Activated CD8-positive, alpha-beta T cell treated with anti-CD3 and anti-CD28 coated beads, Interleukin-2, amount 10 ng/mL, durations not matched to agents 7 days and 5 days (primary cell): ENCODE data around the gene PPM1A. TPM values are rescaled to one million over a fixed set of nuclear protein-coding genes. Genes with fewer than 3 reads are reported as not detected.

Experiments
- ATAC-seq: fragments of 150-1000 bp; cut with Tn5 transposase; one replicate; pipeline ENCODE4 v1.10.0; 2021; ENCODE audit warnings: moderate library complexity
- CTCF ChIA-PET: fragments of 350-600 bp; sonication (Branson Sonifier 250); formaldehyde crosslinking; loops from one replicate; lab custom pipeline; 2021; ENCODE audit warnings: antibody characterized with exemption; lab: Charles Lee
- POLR2A ChIA-PET: fragments of 350-600 bp; sonication (Branson Sonifier 250); formaldehyde crosslinking; loops from one replicate; lab custom pipeline; 2021; ENCODE audit warnings: antibody characterized with exemption; lab: Charles Lee
- DNase-seq: peaks from one replicate; pipeline ENCODE4 v3.0.0-alpha.2; 2020
- H3K27ac Mint-ChIP-seq: one replicate; pipeline ENCODE4 v1.8.0; 2021; ENCODE audit warnings: mild to moderate bottlenecking, mixed read lengths
- H3K27me3 Mint-ChIP-seq: one replicate; pipeline ENCODE4 v1.8.0; 2021; ENCODE audit warnings: low read depth, mixed read lengths
- H3K36me3 Mint-ChIP-seq: one replicate; pipeline ENCODE4 v1.8.0; 2021; ENCODE audit warnings: low read depth, mixed read lengths
- H3K4me1 Mint-ChIP-seq: one replicate; pipeline ENCODE4 v1.8.0; 2021; ENCODE audit warnings: low read depth, mixed read lengths
- H3K4me3 Mint-ChIP-seq: one replicate; pipeline ENCODE4 v1.8.0; 2021; ENCODE audit warnings: mild to moderate bottlenecking, mixed read lengths
- H3K9me3 Mint-ChIP-seq: one replicate; pipeline ENCODE4 v1.8.0; 2022; ENCODE audit warnings: mixed read lengths; ENCODE audit not compliant: insufficient read depth
- total RNA-seq, 2 experiments: library from RNA; stranded (reverse); gene quantifications; one replicate each; pipeline ENCODE4 v1.2.3, GENCODE V29; 2021

PPM1A gene
- total RNA-seq, 2 experiments from 2014 or later, result 45.2 to 50.1 TPM

- CTCF ChIA-PET, result interaction anchor here (0.6 to 1.7 kb wide), 16 partner anchors 12 to 261 kb away, joined by 3 to 6 read pairs (median 3); partner anchors contain the start of gene PPM1A
- Mint-ChIP-seq H3K9me3 (no peaks in the 10 kb centered on the region), H3K27me3 (peaks cover 17% of the 10 kb centered on the region), H3K27ac (peak overlapping the region; percentile 71), H3K36me3 (no peaks in the 10 kb centered on the region), H3K4me3 (peak overlapping the region; percentile 77), H3K4me1 (peaks cover 34% of the 10 kb centered on the region)
- peak; percentile 58 for DNase-seq
- peak; percentile 44 for ATAC-seq
- POLR2A ChIA-PET, result interaction anchor here (0.6 to 1.3 kb wide), 3 partner anchors 20 to 79 kb away, joined by 3 to 6 read pairs (median 3); partner anchors contain the start of gene PPM1A
Observed at GRCh38 chr14:60327447-60328331, 78.7 kb downstream of the PPM1A start.

- ChIA-PET POLR2A (interaction anchor here (1.1 kb wide), 1 partner anchor 80 kb away, joined by 5 read pairs; the partner anchor contains the start of gene PPM1A), CTCF (interaction anchor here (0.6 to 1.6 kb wide), 6 partner anchors 19 to 186 kb away, joined by 3 to 6 read pairs (median 4); partner anchors contain the start of gene PPM1A)
- Mint-ChIP-seq H3K36me3 (no peaks in the 10 kb centered on the region), H3K27ac (no peak overlapping the region), H3K4me1 (peaks cover 39% of the 10 kb centered on the region), H3K4me3 (peak overlapping the region; percentile 9), H3K9me3 (no peaks in the 10 kb centered on the region), H3K27me3 (peaks cover 21% of the 10 kb centered on the region)
- ATAC-seq (no peak), DNase-seq (no peak)
Observed at GRCh38 chr14:60328583-60328982, 79.6 kb downstream of the PPM1A start.

GRCh38 chr14:60329274-60329673 lies 80.3 kb downstream of the PPM1A start:
- no peaks in the 10 kb centered on the region for H3K9me3 Mint-ChIP-seq
- no peak for DNase-seq
- POLR2A ChIA-PET, result interaction anchor here (1.1 kb wide), 1 partner anchor 81 kb away, joined by 5 read pairs; the partner anchor contains the start of gene PPM1A
- CTCF ChIA-PET, result interaction anchor here (1.0 to 3.6 kb wide), 5 partner anchors 21 to 232 kb away, joined by 3 to 24 read pairs (median 5); no protein-coding TSS in a partner anchor
- peaks cover 39% of the 10 kb centered on the region for H3K4me1 Mint-ChIP-seq
- no peak overlapping the region for H3K27ac Mint-ChIP-seq
- H3K27me3 Mint-ChIP-seq, result peaks cover 27% of the 10 kb centered on the region
- no peak overlapping the region for H3K4me3 Mint-ChIP-seq
- no peaks in the 10 kb centered on the region for H3K36me3 Mint-ChIP-seq
- ATAC-seq, result no peak

- CTCF ChIA-PET, result interaction anchor here (0.7 to 3.6 kb wide), 55 partner anchors 9 to 922 kb away, joined by 3 to 31 read pairs (median 4); partner anchors contain the start of genes DHRS7, PPM1A, SLC38A6 and TRMT5
- no peaks in the 10 kb centered on the region for H3K36me3 Mint-ChIP-seq
- peak; percentile 89 for DNase-seq
- no peaks in the 10 kb centered on the region for H3K9me3 Mint-ChIP-seq
- peaks cover 29% of the 10 kb centered on the region for H3K27me3 Mint-ChIP-seq
- peak; percentile 86 for ATAC-seq
- POLR2A ChIA-PET, result interaction anchor here (0.7 to 1.4 kb wide), 4 partner anchors 16 to 317 kb away, joined by 3 to 6 read pairs (median 3); partner anchors contain the start of gene PPM1A
- peak overlapping the region; percentile 85 for H3K4me3 Mint-ChIP-seq
- peaks cover 39% of the 10 kb centered on the region for H3K4me1 Mint-ChIP-seq
- H3K27ac Mint-ChIP-seq, result peak overlapping the region; percentile 96
Observed at GRCh38 chr14:60331201-60332045, 82.4 kb downstream of the PPM1A start.

- Mint-ChIP-seq H3K9me3 (no peaks in the 10 kb centered on the region), H3K36me3 (no peaks in the 10 kb centered on the region), H3K4me1 (peaks cover 35% of the 10 kb centered on the region), H3K4me3 (peak overlapping the region; percentile 85), H3K27me3 (peaks cover 26% of the 10 kb centered on the region), H3K27ac (peak overlapping the region; percentile 96)
- CTCF ChIA-PET, result interaction anchor here (0.7 to 3.6 kb wide), 53 partner anchors 8 to 921 kb away, joined by 3 to 31 read pairs (median 4); partner anchors contain the start of genes DHRS7, PPM1A, SLC38A6 and TRMT5
- DNase-seq (no peak), ATAC-seq (no peak)
- POLR2A ChIA-PET, result interaction anchor here (0.7 to 1.4 kb wide), 4 partner anchors 16 to 316 kb away, joined by 3 to 6 read pairs (median 3); partner anchors contain the start of gene PPM1A
Observed at GRCh38 chr14:60332046-60332399, 83.0 kb downstream of the PPM1A start.

GRCh38 chr14:60332869-60333268 lies 83.8 kb downstream of the PPM1A start:
- Mint-ChIP-seq H3K27me3 (peaks cover 28% of the 10 kb centered on the region), H3K9me3 (no peaks in the 10 kb centered on the region), H3K36me3 (no peaks in the 10 kb centered on the region), H3K27ac (no peak overlapping the region), H3K4me3 (no peak overlapping the region), H3K4me1 (peaks cover 29% of the 10 kb centered on the region)
- ChIA-PET CTCF (interaction anchor here (0.9 to 3.6 kb wide), 19 partner anchors 11 to 648 kb away, joined by 3 to 31 read pairs (median 11); partner anchors contain the start of genes DHRS7, PPM1A, SLC38A6 and TRMT5), POLR2A (no interaction called here)
- ATAC-seq (no peak), DNase-seq (no peak)

- DNase-seq, result no peak
- no peak overlapping the region for H3K27ac Mint-ChIP-seq
- no peaks in the 10 kb centered on the region for H3K4me1 Mint-ChIP-seq
- no peaks in the 10 kb centered on the region for H3K36me3 Mint-ChIP-seq
- ATAC-seq, result no peak
- H3K4me3 Mint-ChIP-seq, result no peak overlapping the region
- ChIA-PET POLR2A (no interaction called here), CTCF (interaction anchor here (1.2 to 2.1 kb wide), 2 partner anchors 8 to 10 kb away, joined by 3 to 9 read pairs; no protein-coding TSS in a partner anchor)
- H3K9me3 Mint-ChIP-seq, result no peaks in the 10 kb centered on the region
- peaks cover 30% of the 10 kb centered on the region for H3K27me3 Mint-ChIP-seq
Observed at GRCh38 chr14:60339571-60339970, 90.5 kb downstream of the PPM1A start.

GRCh38 chr14:60343571-60344071 lies 94.6 kb downstream of the PPM1A start:
- CTCF ChIA-PET, result interaction anchor here (1.7 kb wide), 1 partner anchor 12 kb away, joined by 8 read pairs; no protein-coding TSS in a partner anchor
- H3K27ac Mint-ChIP-seq, result no peak overlapping the region

GRCh38 chr14:60344751-60345150 lies 95.7 kb downstream of the PPM1A start:
- ATAC-seq, result no peak
- H3K4me1 Mint-ChIP-seq, result no peaks in the 10 kb centered on the region
- no peaks in the 10 kb centered on the region for H3K36me3 Mint-ChIP-seq
- peaks cover 10% of the 10 kb centered on the region for H3K27me3 Mint-ChIP-seq
- POLR2A ChIA-PET, result no interaction called here
- no peaks in the 10 kb centered on the region for H3K9me3 Mint-ChIP-seq
- no peak overlapping the region for H3K4me3 Mint-ChIP-seq
- no peak for DNase-seq
- CTCF ChIA-PET, result interaction anchor here (1.9 kb wide), 1 partner anchor 13 kb away, joined by 8 read pairs; no protein-coding TSS in a partner anchor
- no peak overlapping the region for H3K27ac Mint-ChIP-seq

More at GRCh38 chr14:60343571-60344071, 94.6 kb downstream of the PPM1A start:
- POLR2A ChIA-PET, result no interaction called here
- Mint-ChIP-seq H3K4me3 (no peak overlapping the region), H3K27me3 (peaks cover 13% of the 10 kb centered on the region), H3K4me1 (no peaks in the 10 kb centered on the region), H3K9me3 (no peaks in the 10 kb centered on the region), H3K36me3 (no peaks in the 10 kb centered on the region)
- no peak for ATAC-seq
- DNase-seq, result no peak

GRCh38 chr14:60346706-60347105 lies 97.7 kb downstream of the PPM1A start:
- DNase-seq (no peak), ATAC-seq (no peak)
- no peaks in the 10 kb centered on the region for H3K4me1 Mint-ChIP-seq
- peaks cover 7% of the 10 kb centered on the region for H3K27me3 Mint-ChIP-seq
- H3K36me3 Mint-ChIP-seq, result no peaks in the 10 kb centered on the region
- CTCF ChIA-PET, result interaction anchor here (1.9 kb wide), 1 partner anchor 15 kb away, joined by 8 read pairs; no protein-coding TSS in a partner anchor
- no peaks in the 10 kb centered on the region for H3K9me3 Mint-ChIP-seq
- POLR2A ChIA-PET, result no interaction called here
- no peak overlapping the region for H3K4me3 Mint-ChIP-seq
- no peak overlapping the region for H3K27ac Mint-ChIP-seq
